ENCODE data around the gene TMED4. TPM values are rescaled to one million over a fixed set of nuclear protein-coding genes. Genes with fewer than 3 reads are reported as not detected.

Gene TMED4
- total RNA-seq, 3 donors from 2014 or later = 76.7 to 93.3 (median 84.9) TPM

DNA sequence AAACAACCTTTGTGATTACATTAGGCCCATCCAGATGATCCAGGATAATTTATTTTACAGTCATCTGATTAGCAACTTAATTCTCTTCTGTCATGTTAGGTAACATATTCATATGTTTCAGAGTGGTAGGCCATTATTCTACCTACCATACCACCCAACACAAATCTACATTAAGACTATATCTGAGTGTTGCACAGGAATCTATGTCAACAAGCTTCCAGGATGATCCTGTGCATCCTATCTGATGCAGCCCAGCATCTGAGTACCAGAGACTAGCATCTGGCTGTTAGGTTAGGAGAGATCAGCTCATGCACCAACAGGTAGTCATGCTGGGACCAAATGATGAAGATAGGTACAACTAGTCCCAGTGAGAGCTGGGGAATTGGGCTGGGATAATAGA, 7.0 kb downstream of the TMED4 start:
- Histone ChIP-seq H3K36me3 (ENCODE audit: low read depth) (peaks cover 9% of the 10 kb centered on the region), H3K4me1 (ENCODE audit: low read depth) (peaks cover 15% of the 10 kb centered on the region), H3K4me3 (no peak overlapping the region), H3K9me3 (no peaks in the 10 kb centered on the region)
- intact Hi-C loops (cut with DNase I, micrococcal nuclease) = no loop called here
- DNase-seq (no peak), ATAC-seq (no peak)
- TF ChIP-seq, protein P1, sequence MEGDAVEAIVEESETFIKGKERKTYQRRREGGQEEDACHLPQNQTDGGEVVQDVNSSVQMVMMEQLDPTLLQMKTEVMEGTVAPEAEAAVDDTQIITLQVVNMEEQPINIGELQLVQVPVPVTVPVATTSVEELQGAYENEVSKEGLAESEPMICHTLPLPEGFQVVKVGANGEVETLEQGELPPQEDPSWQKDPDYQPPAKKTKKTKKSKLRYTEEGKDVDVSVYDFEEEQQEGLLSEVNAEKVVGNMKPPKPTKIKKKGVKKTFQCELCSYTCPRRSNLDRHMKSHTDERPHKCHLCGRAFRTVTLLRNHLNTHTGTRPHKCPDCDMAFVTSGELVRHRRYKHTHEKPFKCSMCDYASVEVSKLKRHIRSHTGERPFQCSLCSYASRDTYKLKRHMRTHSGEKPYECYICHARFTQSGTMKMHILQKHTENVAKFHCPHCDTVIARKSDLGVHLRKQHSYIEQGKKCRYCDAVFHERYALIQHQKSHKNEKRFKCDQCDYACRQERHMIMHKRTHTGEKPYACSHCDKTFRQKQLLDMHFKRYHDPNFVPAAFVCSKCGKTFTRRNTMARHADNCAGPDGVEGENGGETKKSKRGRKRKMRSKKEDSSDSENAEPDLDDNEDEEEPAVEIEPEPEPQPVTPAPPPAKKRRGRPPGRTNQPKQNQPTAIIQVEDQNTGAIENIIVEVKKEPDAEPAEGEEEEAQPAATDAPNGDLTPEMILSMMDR (IDR thresholded peaks at IDR 0.05) = no peak

DNA sequence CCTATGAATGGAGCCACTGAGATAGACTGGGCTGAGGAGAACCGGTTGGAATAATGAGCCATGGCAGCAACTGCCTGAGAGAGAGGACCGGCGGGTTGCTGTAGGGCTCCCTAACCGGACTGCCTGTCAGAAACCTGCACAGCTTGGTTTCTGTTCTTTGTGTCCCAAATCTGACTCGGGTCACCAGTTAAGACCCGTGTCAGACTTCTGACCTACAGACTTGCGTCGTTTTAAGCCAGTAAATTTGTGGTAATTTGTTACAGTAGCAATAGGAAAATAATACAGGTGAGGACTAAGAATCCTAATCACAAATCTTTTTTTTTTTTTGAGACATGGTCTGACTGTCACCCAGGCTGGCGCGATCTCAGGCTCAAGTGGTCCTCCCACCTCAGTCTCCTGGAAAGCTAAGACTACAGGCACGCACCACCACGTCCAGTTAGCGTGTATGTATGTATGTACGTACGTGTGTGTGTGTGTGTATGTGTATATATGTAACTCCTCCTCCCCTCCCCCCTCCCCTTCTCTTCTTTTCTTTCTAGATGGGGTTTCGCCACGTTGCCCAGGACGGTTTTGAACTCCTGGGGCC, 7.7 kb downstream of the TMED4 start:
- DNase-seq (no peak), ATAC-seq (no peak)
- TF ChIP-seq, protein P1 (IDR thresholded peaks at IDR 0.05) = no peak
- intact Hi-C loops (cut with DNase I, micrococcal nuclease) = no loop called here
- no peaks in the 10 kb centered on the region for H3K9me3 ChIP-seq
- peak overlapping the region; percentile 74 for H3K4me3 ChIP-seq
- H3K36me3 ChIP-seq (ENCODE audit: low read depth) = peaks cover 7% of the 10 kb centered on the region
- peaks cover 15% of the 10 kb centered on the region for H3K4me1 ChIP-seq (ENCODE audit: low read depth)

DNA sequence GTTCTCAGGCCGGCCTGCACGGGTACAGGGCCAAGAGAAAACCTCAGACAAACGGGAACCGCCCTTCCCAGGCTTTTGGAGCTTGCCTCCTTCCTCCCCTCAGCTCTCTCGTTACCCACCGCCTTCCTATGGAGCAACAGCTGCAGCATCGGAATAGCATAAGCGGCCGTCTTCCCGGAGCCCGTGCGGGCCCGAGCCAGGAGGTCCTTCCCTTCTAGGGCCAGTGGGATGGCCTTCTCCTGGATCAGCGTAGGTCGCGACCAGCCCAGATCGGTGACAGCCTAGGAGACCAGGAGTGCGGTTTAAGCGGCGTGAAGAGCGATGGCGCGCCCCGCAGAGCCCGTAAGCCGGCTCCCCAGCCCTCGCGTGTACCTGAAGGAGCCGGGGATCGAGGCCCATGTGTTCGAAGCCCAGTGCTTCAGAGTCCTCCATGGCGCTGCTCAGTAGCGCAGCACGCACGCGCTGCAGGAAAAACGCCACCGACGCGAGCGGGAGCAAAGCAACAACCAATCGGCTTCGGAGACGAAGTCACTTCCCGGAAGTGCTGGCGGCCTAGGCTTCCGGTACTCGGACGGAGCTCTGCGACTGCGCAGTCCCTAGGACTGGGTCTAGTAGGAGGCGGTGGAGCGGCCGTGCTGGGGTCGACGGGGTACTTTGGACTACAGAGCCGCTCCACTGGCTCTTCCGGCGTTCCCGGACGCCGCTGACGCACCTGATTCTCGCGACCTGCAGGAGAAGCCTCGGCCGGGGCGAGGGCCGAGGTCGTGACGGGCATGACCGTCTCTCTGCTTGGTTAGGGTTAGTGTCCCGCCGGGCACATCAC, 8.4 kb downstream of the TMED4 start, which contains the start of gene DDX56:
Gene DDX56 (minus strand): TSS at position 445 of the 823 bp plus-strand sequence. CDS start 13 bp downstream, at position 432.
- peak within 1 kb of the TSS; percentile 74 for H3K4me3 ChIP-seq
- intact Hi-C loops (cut with DNase I, micrococcal nuclease) = no loop called here
- DNase-seq (peak; percentile 95 to 96 (median 96)), ATAC-seq (peak; percentile 98)
- H3K4me1 ChIP-seq (ENCODE audit: low read depth) = peaks cover 15% of the 10 kb centered on the region
- TF ChIP-seq, protein P1 (IDR thresholded peaks at IDR 0.05) = no peak
- H3K9me3 ChIP-seq = no peaks in the 10 kb centered on the region
- H3K36me3 ChIP-seq (ENCODE audit: low read depth) = peaks cover 3% of the 10 kb centered on the region

DNA sequence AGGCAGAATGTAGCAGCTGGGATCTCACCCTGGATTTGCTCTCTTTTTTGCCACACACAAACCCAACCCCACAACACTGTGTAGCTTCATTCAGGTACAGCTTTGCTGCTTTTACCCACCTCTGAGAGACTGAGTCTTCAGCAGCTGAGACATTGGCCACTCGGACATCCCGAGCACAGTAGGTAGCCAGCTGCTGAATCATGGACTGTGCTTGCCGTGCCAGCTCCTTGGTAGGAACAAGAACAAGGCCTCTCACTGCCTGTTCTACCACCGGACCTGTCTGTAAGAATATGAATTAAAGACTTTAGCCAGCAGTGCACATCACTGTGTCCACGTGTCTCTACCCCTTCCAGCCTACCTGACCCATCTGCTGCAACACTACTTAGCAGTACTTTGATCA, 9.3 kb downstream of the TMED4 start:
- DNase-seq (no peak), ATAC-seq (no peak)
- intact Hi-C loops (cut with DNase I, micrococcal nuclease) = no loop called here
- TF ChIP-seq, protein P1 (IDR thresholded peaks at IDR 0.05) = no peak
- H3K36me3 ChIP-seq (ENCODE audit: low read depth) = peaks cover 3% of the 10 kb centered on the region
- peaks cover 15% of the 10 kb centered on the region for H3K4me1 ChIP-seq (ENCODE audit: low read depth)
- H3K4me3 ChIP-seq = no peak overlapping the region
- H3K9me3 ChIP-seq = no peaks in the 10 kb centered on the region

DNA sequence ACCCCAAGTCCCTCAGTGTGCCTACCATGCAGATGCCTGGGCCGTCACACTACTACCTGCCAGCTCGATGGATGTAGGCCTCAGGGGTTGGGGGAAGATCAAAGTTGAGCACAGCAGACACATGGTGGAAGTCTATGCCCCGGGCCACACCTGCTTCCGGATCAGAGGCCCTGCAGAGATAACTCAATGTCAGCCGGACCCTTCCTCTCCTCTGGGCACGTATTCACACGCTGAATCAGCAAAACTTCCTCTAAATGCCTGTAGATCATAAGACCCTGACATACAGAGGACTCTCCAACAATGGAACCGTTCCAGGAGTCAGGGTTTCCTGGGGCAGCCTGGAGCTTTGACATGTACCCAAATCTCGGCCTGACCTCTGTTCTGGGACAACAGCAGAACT, 12.1 kb downstream of the TMED4 start:
- TF ChIP-seq, protein P1 (IDR thresholded peaks at IDR 0.05) = no peak
- peaks cover 3% of the 10 kb centered on the region for H3K36me3 ChIP-seq (ENCODE audit: low read depth)
- peaks cover 15% of the 10 kb centered on the region for H3K4me1 ChIP-seq (ENCODE audit: low read depth)
- ATAC-seq (no peak), DNase-seq (no peak)
- H3K4me3 ChIP-seq = no peak overlapping the region
- H3K9me3 ChIP-seq = no peaks in the 10 kb centered on the region
- intact Hi-C loops (cut with DNase I, micrococcal nuclease) = loop anchor here in 1 of 2 donors (10.0 kb wide), 1 partner anchor 325 kb away; no protein-coding TSS in a partner anchor

Measured in mucosa of descending colon (tissue), 3 donors.